ENCODE results near the gene TUBB2B. TPM values are rescaled to one million over a fixed set of nuclear protein-coding genes. Genes with fewer than 3 reads are reported as not detected.

Gene TUBB2B
- total and polyA plus RNA-seq, 4 donors: 0.85 to 4.3 (median 2.6) TPM

- no peaks in the 10 kb centered on the region for H3K27me3 ChIP-seq (ENCODE audit: control insufficient read depth in 3 of 3, insufficient read depth in 3 of 3, low read length in 2 of 3)
- no peaks in the 10 kb centered on the region for H3K36me3 ChIP-seq (ENCODE audit: control insufficient read depth in 4 of 4, insufficient read depth in 4 of 4, low read length in 4 of 4)
- H3K9me3 ChIP-seq (ENCODE audit: control insufficient read depth in 4 of 4, insufficient read depth in 3 of 4, low read length in 3 of 4): peaks cover 0 to 2% (median 0%) of the 10 kb centered on the region in 4 donors
- no peak for TF ChIP-seq CTCF (IDR thresholded peaks at IDR 0.05; ENCODE audit: control extremely low read depth, extremely low read depth)
- H3K4me1 ChIP-seq (ENCODE audit: control insufficient read depth in 5 of 5, insufficient read depth in 5 of 5, low read length in 5 of 5): peaks cover 0 to 2% (median 0%) of the 10 kb centered on the region in 5 donors
- H3K9ac ChIP-seq (ENCODE audit: insufficient read depth in 1 of 2, low read length in 2 of 2): no peak overlapping the region
- H3K27ac ChIP-seq (ENCODE audit: low read depth in 1 of 2, low read length in 1 of 2): no peak overlapping the region
- no peak overlapping the region for H3K4me3 ChIP-seq
- WGBS, 2 donors: 67 to 69% methylated on average over 14 of the region's 14 CpGs
- DNase-seq (peak; percentile 39 to 52 (median 48)), ATAC-seq (ENCODE audit: insufficient read depth, low FRiP score) (no peak)
Observed at GRCh38 chr6:3208098-3208774, 19.2 kb downstream of the TUBB2B start.

- H3K27ac ChIP-seq (ENCODE audit: low read depth in 1 of 2, low read length in 1 of 2): no peak overlapping the region
- ATAC-seq (ENCODE audit: insufficient read depth, low FRiP score): no peak
- H3K4me3 ChIP-seq: no peak overlapping the region
- no peak for DNase-seq
- H3K9me3 ChIP-seq (ENCODE audit: control insufficient read depth in 4 of 4, insufficient read depth in 3 of 4, low read length in 3 of 4): peaks cover 0 to 2% (median 0%) of the 10 kb centered on the region in 4 donors
- TF ChIP-seq CTCF (IDR thresholded peaks at IDR 0.05; ENCODE audit: control extremely low read depth, extremely low read depth): no peak
- 93 to 96% methylated on average over 7 of the region's 7 CpGs for WGBS, 2 donors
- H3K9ac ChIP-seq (ENCODE audit: insufficient read depth in 1 of 2, low read length in 2 of 2): no peak overlapping the region
- H3K27me3 ChIP-seq (ENCODE audit: control insufficient read depth in 3 of 3, insufficient read depth in 3 of 3, low read length in 2 of 3): no peaks in the 10 kb centered on the region
- H3K36me3 ChIP-seq (ENCODE audit: control insufficient read depth in 4 of 4, insufficient read depth in 4 of 4, low read length in 4 of 4): no peaks in the 10 kb centered on the region
- H3K4me1 ChIP-seq (ENCODE audit: control insufficient read depth in 5 of 5, insufficient read depth in 5 of 5, low read length in 5 of 5): peaks cover 0 to 2% (median 0%) of the 10 kb centered on the region in 5 donors
Observed at GRCh38 chr6:3206339-3207015, 21.0 kb downstream of the TUBB2B start.

- H3K27me3 ChIP-seq (ENCODE audit: control insufficient read depth in 3 of 3, insufficient read depth in 3 of 3, low read length in 2 of 3): no peaks in the 10 kb centered on the region
- DNase-seq: no peak
- H3K4me1 ChIP-seq (ENCODE audit: control insufficient read depth in 5 of 5, insufficient read depth in 5 of 5, low read length in 5 of 5): peaks cover 0 to 2% (median 0%) of the 10 kb centered on the region in 5 donors
- H3K4me3 ChIP-seq: no peak overlapping the region
- H3K9ac ChIP-seq (ENCODE audit: insufficient read depth in 1 of 2, low read length in 2 of 2): no peak overlapping the region
- WGBS, 2 donors: 83 to 86% methylated on average over 4 of the region's 4 CpGs
- no peak overlapping the region for H3K27ac ChIP-seq (ENCODE audit: low read depth in 1 of 2, low read length in 1 of 2)
- no peaks in the 10 kb centered on the region for H3K36me3 ChIP-seq (ENCODE audit: control insufficient read depth in 4 of 4, insufficient read depth in 4 of 4, low read length in 4 of 4)
- ATAC-seq (ENCODE audit: insufficient read depth, low FRiP score): no peak
- H3K9me3 ChIP-seq (ENCODE audit: control insufficient read depth in 4 of 4, insufficient read depth in 3 of 4, low read length in 3 of 4): peaks cover 0 to 2% (median 0%) of the 10 kb centered on the region in 4 donors
- no peak for TF ChIP-seq CTCF (IDR thresholded peaks at IDR 0.05; ENCODE audit: control extremely low read depth, extremely low read depth)
Observed at GRCh38 chr6:3205913-3206312, 21.5 kb downstream of the TUBB2B start.
